Cardiac fibroblast (primary cell): Measurements from ENCODE around the gene TOX2.

ENCODE experiments used
- DNase-seq, 2 donors: peaks; one replicate each; pipeline versions ENCODE4 v3.0.0 to v3.0.0-alpha.2; 2010; ENCODE audit warnings: low read depth in 2 of 2
- H3K4me3 ChIP-seq, 2 donors: replicated peaks in 1 of 2; 1 replicate in 1 of 2; 2 replicates in 1 of 2; pipeline ENCODE4 v1.5.1; 2011; ENCODE audit warnings: low read depth in 2 of 2, low read length in 2 of 2, mild to moderate bottlenecking in 2 of 2, moderate library complexity in 1 of 2
- CTCF ChIP-seq: IDR thresholded peaks from one replicate; pipeline ENCODE4 v1.5.1; 2011; ENCODE audit warnings: low read depth, mild to moderate bottlenecking, low read length, inconsistent platforms

The TOX2 gene

GRCh38 chr20:44079291-44079690, 164.6 kb downstream of the TOX2 start:
- H3K4me3 ChIP-seq: no peak overlapping the region
- TF ChIP-seq CTCF: no peak
- peak in 1 of 2 donors; percentile 9 for DNase-seq

- TF ChIP-seq CTCF: no peak
- DNase-seq: peak in 1 of 2 donors; percentile 28
- H3K4me3 ChIP-seq: no peak overlapping the region
Measured at GRCh38 chr20:44080064-44080463, 165.4 kb downstream of the TOX2 start.

GRCh38 chr20:44080646-44081267, 166.1 kb downstream of the TOX2 start:
- H3K4me3 ChIP-seq: no peak overlapping the region
- TF ChIP-seq CTCF: peak; percentile 96
- peak; percentile 85 to 87 for DNase-seq

- DNase-seq: no peak
- no peak for TF ChIP-seq CTCF
- no peak overlapping the region for H3K4me3 ChIP-seq
Measured at GRCh38 chr20:44081476-44081875, 166.8 kb downstream of the TOX2 start.

GRCh38 chr20:44081888-44082287, 167.2 kb downstream of the TOX2 start:
- H3K4me3 ChIP-seq: no peak overlapping the region
- TF ChIP-seq CTCF: no peak

GRCh38 chr20:44083220-44083933, 168.7 kb downstream of the TOX2 start:
- no peak for TF ChIP-seq CTCF
- DNase-seq: peak; percentile 36 to 47
- H3K4me3 ChIP-seq: no peak overlapping the region

More at GRCh38 chr20:44081888-44082287, 167.2 kb downstream of the TOX2 start:
- no peak for DNase-seq
